BE2C (cell line): ENCODE measurements around the gene MTERF4.
"Not testable (repeated sequence)": the region's sequence is repeated elsewhere in the genome, so short reads cannot be mapped to it uniquely, and the experiment has no call there.

Experiments used
- DNase-seq: peaks from one replicate; pipeline ENCODE4 v3.0.0-alpha.2; 2020
- H3K27me3 ChIP-seq: fragments of 250-450 bp; sonication (Bioruptor Pico); 2 replicates; pipeline ENCODE4 v1.5.1; 2020; ENCODE audit warnings: mild to moderate bottlenecking
- H3K36me3 ChIP-seq: fragments of 250-450 bp; sonication (Bioruptor Pico); 2 replicates; pipeline ENCODE4 v1.5.1; 2020; ENCODE audit warnings: mild to moderate bottlenecking
- H3K4me1 ChIP-seq: fragments of 250-450 bp; sonication (Bioruptor Pico); 2 replicates; pipeline ENCODE4 v1.5.1; 2020
- H3K4me3 ChIP-seq: 2 replicates; pipeline ENCODE4 v1.5.1; 2011; ENCODE audit warnings: low read depth, low read length
- H3K9me3 ChIP-seq: fragments of 250-450 bp; sonication (Bioruptor Pico); 2 replicates; pipeline ENCODE4 v1.5.1; 2020
- CTCF ChIP-seq: IDR thresholded peaks from 2 replicates; pipeline ENCODE4 v1.5.1; 2012; ENCODE audit warnings: mild to moderate bottlenecking, low read depth, low read length

MTERF4 gene

DNA sequence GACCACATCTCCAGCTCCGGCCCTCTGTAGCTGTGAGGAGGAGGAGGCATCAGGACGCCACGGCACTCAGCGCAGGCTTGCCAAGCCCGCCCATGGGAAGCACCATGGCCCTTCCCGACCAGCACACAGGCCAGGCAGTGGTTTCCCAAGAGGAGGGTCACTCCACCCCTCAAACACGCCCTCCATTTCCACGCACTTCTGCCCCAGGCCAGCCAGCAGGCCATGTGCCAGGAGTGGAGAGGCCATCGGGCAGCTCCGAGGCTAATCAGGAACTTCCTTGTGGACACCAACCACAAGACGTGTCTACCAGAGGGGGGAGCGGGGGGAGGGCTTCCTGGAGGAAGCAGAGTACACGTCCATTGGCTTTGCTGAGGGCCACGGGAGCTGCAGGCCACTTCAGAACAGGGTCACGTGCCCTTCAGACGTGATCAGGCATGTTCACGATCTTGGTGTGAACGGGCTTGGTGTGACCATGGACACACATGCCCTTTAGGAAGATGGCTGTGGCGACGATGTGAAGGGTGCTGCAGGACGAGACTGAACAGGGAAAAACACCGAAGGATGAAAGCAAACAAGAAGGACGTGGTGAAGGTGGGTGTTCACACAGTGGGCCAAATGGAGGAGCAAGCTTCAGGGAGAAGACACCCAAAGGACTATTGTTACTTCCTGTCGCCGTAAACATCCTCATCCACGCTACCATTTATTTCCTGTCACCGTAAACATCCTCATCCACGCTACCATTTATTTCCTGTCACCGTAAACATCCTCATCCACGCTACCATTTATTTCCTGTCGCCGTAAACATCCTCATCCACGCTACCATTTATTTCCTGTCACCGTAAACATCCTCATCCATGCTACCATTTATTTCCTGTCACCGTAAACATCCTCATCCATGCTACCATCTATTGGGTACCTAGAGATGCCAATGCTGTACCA, 6.5 kb upstream of the MTERF4 start:
- Histone ChIP-seq H3K4me1 (no peaks in the 10 kb centered on the region), H3K4me3 (no peak overlapping the region), H3K36me3 (peaks cover 6% of the 10 kb centered on the region), H3K27me3 (no peaks in the 10 kb centered on the region), H3K9me3 (no peaks in the 10 kb centered on the region)
- no peak for TF ChIP-seq CTCF
- DNase-seq = no peak

DNA sequence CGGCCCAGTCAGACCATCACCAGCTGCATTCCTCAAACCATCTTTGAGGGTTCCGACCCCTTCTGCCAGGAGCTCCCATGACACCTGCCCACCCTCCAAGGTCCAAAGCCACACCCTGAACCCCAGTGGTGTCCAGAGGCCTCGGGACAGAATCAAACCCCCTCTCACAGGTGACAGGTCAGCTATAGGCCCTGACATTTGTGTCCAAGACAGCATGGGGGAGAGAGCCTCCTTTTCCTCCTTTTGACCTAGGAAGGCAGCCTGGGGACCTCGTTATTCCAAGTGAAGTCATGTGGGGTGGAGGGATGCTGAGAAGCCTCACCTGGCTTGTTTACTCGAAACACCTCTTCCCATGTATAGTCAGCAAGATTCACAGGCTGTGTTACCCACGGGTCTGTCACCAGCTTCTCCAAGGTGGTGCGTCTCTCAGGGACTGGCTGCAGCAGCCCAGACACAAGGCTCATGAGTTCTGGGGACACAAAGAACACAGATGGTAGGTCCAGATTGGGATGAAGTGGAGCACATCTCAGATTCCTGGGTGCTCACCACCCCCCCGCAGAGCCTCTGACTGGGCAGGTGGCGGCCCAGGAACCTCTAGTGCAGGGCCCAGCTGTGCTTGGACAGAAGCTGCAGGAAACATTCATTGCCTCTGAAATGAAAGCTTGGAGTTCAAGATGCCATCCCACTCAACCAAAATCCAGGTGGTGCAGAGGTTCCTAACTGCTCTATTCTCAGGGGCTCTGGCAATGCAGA, 5.1 kb upstream of the MTERF4 start:
- H3K4me1 ChIP-seq = no peaks in the 10 kb centered on the region
- no peaks in the 10 kb centered on the region for H3K27me3 ChIP-seq
- TF ChIP-seq CTCF = no peak
- H3K9me3 ChIP-seq = no peaks in the 10 kb centered on the region
- peaks cover 6% of the 10 kb centered on the region for H3K36me3 ChIP-seq
- no peak for DNase-seq
- no peak overlapping the region for H3K4me3 ChIP-seq

DNA sequence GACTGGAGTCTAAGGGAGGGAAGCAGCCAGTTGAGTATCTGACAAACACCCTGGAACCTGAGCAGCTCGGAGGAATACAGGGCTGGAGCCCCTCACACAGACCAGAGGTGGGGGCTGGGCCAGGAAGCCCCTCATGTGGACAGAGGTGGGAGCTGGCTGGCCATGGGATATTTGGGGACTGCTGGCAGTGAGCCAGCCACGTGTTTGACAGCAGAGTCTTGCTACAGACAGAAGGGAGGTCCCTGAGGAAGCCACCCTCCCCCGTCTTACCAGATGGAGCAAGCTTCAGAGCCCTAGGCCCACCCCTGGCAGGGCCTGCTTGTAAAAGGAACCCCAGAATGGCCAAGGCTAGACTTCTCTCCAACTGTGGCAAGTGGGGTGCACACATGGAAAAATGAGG, 3.6 kb upstream of the MTERF4 start:
- Histone ChIP-seq H3K36me3 (peaks cover 6% of the 10 kb centered on the region), H3K4me1 (no peaks in the 10 kb centered on the region), H3K4me3 (no peak overlapping the region), H3K27me3 (no peaks in the 10 kb centered on the region), H3K9me3 (no peaks in the 10 kb centered on the region)
- TF ChIP-seq CTCF = no peak
- no peak for DNase-seq

GRCh38 chr2:241104611-241105010, 2.5 kb upstream of the MTERF4 start:
- not testable (repeated sequence) for H3K9me3 ChIP-seq, H3K4me1 ChIP-seq, H3K4me3 ChIP-seq, H3K27me3 ChIP-seq, DNase-seq, H3K36me3 ChIP-seq

- DNase-seq = no peak
- Histone ChIP-seq H3K4me3 (peak overlapping the region; percentile 84), H3K4me1 (no peaks in the 10 kb centered on the region), H3K27me3 (no peaks in the 10 kb centered on the region), H3K36me3 (peaks cover 12% of the 10 kb centered on the region), H3K9me3 (no peaks in the 10 kb centered on the region)
- no peak for TF ChIP-seq CTCF
These were observed 1.1 kb upstream of the MTERF4 start for GRCh38 chr2:241103176-241103595.

GRCh38 chr2:241099246-241099645, 2.8 kb downstream of the MTERF4 start:
- H3K4me3 ChIP-seq = no peak overlapping the region
- H3K9me3 ChIP-seq = no peaks in the 10 kb centered on the region
- H3K36me3 ChIP-seq = peaks cover 44% of the 10 kb centered on the region

More at GRCh38 chr2:241099246-241099645, 2.8 kb downstream of the MTERF4 start:
- TF ChIP-seq CTCF = no peak
- no peak for DNase-seq
- Histone ChIP-seq H3K4me1 (no peaks in the 10 kb centered on the region), H3K27me3 (no peaks in the 10 kb centered on the region)
